ENCODE results near the gene TACC3.

DNA sequence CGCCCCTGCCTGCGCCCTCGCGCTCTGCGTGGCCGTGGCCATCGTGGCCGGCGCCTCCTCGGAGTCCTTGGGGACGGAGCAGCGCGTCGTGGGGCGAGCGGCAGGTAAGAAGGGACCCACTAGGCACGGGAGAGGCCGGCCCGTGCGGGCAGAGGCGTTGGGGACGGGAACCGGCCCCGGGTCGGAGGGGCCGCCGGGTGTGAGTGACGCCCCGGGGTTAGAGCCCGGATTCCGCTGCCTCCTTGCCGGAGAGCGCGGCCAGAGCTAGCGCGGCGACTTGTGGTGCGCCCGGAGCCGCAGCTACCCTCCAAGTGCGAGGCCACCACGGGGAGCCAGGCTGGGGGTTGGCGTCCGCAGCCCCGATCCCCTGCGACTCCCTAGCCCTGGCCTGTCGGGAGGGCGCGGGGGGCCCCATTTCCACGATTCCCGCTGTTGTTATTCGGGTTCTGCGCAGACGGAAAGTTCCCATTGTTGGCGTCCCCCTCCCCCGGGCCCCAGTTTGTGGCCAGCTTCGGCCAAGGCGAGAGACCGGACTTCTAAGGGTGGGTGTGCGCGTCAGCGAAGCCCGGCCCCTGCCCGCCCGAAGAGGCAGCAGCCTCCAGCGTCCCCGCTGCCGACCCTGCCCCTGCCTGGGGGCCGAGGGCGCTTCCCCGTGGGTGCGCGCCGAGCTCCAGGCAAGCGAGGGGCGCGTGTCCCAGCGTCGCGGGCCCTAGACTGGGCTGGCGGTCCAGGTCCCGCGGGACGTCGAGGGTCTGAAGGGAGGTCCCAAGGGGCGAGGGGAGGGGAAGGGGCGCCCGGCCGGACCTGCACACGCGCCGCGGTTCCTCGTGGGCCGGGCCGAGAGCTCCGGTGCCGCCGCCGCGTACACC is 72.9 kb downstream of the TACC3 start:
- TF ChIP-seq CTCF (IDR thresholded peaks at IDR 0.05) (no peak), ZFX (IDR thresholded peaks at IDR 0.05; ENCODE audit: borderline replicate concordance) (no peak)

Data from 22Rv1 (cell line).